Uterus (tissue), 4 donors: ENCODE results near the gene STUM. TPM values are rescaled to one million over a fixed set of nuclear protein-coding genes. Genes with fewer than 3 reads are reported as not detected.
A peak's percentile ranks its signal among the peaks of the same experiment; 100 is the strongest.
"Not testable (repeated sequence)": the region's sequence is repeated elsewhere in the genome, so short reads cannot be mapped to it uniquely, and the experiment has no call there.

Experiments
- DNase-seq, 2 donors: peaks; one replicate each; pipeline ENCODE4 v3.0.0-alpha.2; 2019 to 2020
- H3K27ac ChIP-seq, 2 donors: fragments of 200-600 bp; sonication (generic); 1 replicate in 1 of 2; 2 replicates in 1 of 2; pipeline ENCODE4 v1.5.1; 2016 to 2018
- H3K27me3 ChIP-seq, 2 donors: fragments of 200-600 bp; sonication (generic); one replicate each; pipeline ENCODE4 v1.5.1; 2018 to 2019; ENCODE audit warnings: control low read depth in 1 of 2
- H3K36me3 ChIP-seq, 2 donors: fragments of 200-600 bp; sonication (generic); one replicate each; pipeline ENCODE4 v1.5.1; 2019; ENCODE audit warnings: control low read depth in 1 of 2
- H3K4me1 ChIP-seq, 2 donors: fragments of 200-600 bp; sonication (generic); one replicate each; pipeline ENCODE4 v1.5.1; 2018 to 2019; ENCODE audit warnings: control low read depth in 1 of 2
- H3K4me3 ChIP-seq, 2 donors: fragments of 200-600 bp; sonication (generic); 1 replicate in 1 of 2; 2 replicates in 1 of 2; pipeline ENCODE4 v1.5.1; 2018 to 2019; ENCODE audit warnings: mild to moderate bottlenecking in 1 of 2
- H3K9me3 ChIP-seq, 2 donors: fragments of 200-600 bp; sonication (generic); one replicate each; pipeline ENCODE4 v1.5.1; 2019; ENCODE audit warnings: control low read depth in 1 of 2
- POLR2A ChIP-seq, 2 donors: fragments of 450-650 bp; IDR thresholded peaks; one replicate each; pipeline ENCODE4 v1.6.1; 2016; ENCODE audit warnings: antibody characterized with exemption in 2 of 2, mild to moderate bottlenecking in 1 of 2, moderate library complexity in 1 of 2
- intact Hi-C: fragments of 100-400 bp; cut with DNase I; formaldehyde crosslinking; loops from one replicate; pipeline ENCODE4 v1.15.1; 2023; ENCODE audit warnings: low total_unique reads
- total RNA-seq, 4 donors: library from RNA; depleted of rRNA in 3 of 4; stranded (reverse); fragments of >200 nt in 3 of 4; gene quantifications; one replicate each; pipeline versions ENCODE4 v1.1.0 to v1.2.4, GENCODE V29; 2014 to 2023
- TF ChIP-seq, protein P1 (sequence below), 4 experiments: fragments of 200-600 bp in 2 of 4; fragments of 450-650 bp in 2 of 4; sonication (generic) in 2 of 4; IDR thresholded peaks; one replicate each; pipeline ENCODE4 v1.5.1; 2016 to 2019; ENCODE audit warnings: antibody characterized with exemption in 4 of 4, mild to moderate bottlenecking in 2 of 4, moderate library complexity in 1 of 4
- donor health status: DM: yes; HTN: yes; CAD: no.

Gene STUM
- total RNA-seq, 4 donors from 2014 or later, result 0.88 to 9.1 (median 2.2) TPM

- Histone ChIP-seq H3K27me3 (no peaks in the 10 kb centered on the region), H3K4me3 (no peak overlapping the region), H3K36me3 (no peaks in the 10 kb centered on the region), H3K4me1 (peaks cover 0 to 11% of the 10 kb centered on the region in 2 donors), H3K27ac (peak overlapping the region; percentile 83 to 85), H3K9me3 (no peaks in the 10 kb centered on the region)
- peak; percentile 59 to 71 for DNase-seq
- TF ChIP-seq, protein P1, sequence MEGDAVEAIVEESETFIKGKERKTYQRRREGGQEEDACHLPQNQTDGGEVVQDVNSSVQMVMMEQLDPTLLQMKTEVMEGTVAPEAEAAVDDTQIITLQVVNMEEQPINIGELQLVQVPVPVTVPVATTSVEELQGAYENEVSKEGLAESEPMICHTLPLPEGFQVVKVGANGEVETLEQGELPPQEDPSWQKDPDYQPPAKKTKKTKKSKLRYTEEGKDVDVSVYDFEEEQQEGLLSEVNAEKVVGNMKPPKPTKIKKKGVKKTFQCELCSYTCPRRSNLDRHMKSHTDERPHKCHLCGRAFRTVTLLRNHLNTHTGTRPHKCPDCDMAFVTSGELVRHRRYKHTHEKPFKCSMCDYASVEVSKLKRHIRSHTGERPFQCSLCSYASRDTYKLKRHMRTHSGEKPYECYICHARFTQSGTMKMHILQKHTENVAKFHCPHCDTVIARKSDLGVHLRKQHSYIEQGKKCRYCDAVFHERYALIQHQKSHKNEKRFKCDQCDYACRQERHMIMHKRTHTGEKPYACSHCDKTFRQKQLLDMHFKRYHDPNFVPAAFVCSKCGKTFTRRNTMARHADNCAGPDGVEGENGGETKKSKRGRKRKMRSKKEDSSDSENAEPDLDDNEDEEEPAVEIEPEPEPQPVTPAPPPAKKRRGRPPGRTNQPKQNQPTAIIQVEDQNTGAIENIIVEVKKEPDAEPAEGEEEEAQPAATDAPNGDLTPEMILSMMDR (IDR thresholded peaks at IDR 0.05), result no peak
- TF ChIP-seq POLR2A (IDR thresholded peaks at IDR 0.05), result no peak
- intact Hi-C loops, result no loop called here
Measured at GRCh38 chr1:226638001-226638601, 89.5 kb downstream of the STUM start.

DNA sequence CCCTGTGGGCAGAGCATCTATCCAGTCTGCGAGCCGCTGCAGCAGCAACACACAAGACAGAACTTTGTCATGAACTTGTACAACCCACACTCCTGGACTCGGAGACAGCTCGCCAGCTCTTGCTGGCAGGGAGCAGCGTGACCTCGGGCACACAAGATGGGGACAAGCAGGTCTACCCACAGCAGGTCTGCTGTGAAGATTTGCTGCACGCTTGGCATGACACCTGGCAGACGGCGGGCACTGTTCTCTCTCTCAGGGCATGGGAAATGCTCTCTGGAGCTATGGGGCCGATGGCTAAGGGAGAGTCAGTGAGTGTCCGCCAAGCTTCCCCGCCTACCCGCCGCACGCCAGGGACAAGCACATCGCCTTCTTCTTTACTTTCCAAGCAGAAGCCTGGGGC is 90.0 kb downstream of the STUM start:
- Histone ChIP-seq H3K4me3 (no peak overlapping the region), H3K4me1 (peaks cover 0 to 11% of the 10 kb centered on the region in 2 donors), H3K27ac (peak overlapping the region; percentile 83 to 85), H3K9me3 (no peaks in the 10 kb centered on the region), H3K27me3 (no peaks in the 10 kb centered on the region), H3K36me3 (no peaks in the 10 kb centered on the region)
- DNase-seq, result peak; percentile 44 to 50
- intact Hi-C loops, result no loop called here
- TF ChIP-seq, protein P1 (IDR thresholded peaks at IDR 0.05), result no peak
- TF ChIP-seq POLR2A (IDR thresholded peaks at IDR 0.05), result no peak

DNA sequence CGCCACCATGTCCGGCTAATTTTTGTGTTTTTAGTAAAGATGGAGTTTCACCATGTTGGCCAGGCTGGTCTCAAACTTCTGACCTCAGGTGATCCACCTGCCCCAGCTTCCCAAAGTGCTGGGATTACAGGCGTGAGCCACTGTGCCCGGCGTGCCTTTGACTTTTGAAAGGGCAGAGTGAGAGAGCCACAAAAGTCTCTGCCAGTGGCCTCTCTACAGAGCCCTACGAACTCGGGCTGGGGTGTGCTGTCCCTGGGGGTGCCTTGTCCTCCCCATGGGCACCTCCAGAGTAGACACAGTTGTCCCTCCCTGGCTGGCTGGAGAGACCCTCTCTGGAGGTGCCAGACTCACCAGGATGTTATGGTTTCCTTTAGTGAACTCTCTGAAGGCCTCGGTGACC is 90.6 kb downstream of the STUM start:
- intact Hi-C loops, H3K9me3 ChIP-seq, H3K36me3 ChIP-seq, H3K4me3 ChIP-seq, H3K27me3 ChIP-seq: not testable (repeated sequence)
- Histone ChIP-seq H3K27ac (peak overlapping the region; percentile 83 to 85), H3K4me1 (peaks cover 0 to 11% of the 10 kb centered on the region in 2 donors)
- DNase-seq, result peak in 1 of 2 donors; percentile 14

GRCh38 chr1:226639631-226640061 is 91.1 kb downstream of the STUM start:
- Histone ChIP-seq H3K27me3 (no peaks in the 10 kb centered on the region), H3K9me3 (no peaks in the 10 kb centered on the region), H3K36me3 (no peaks in the 10 kb centered on the region), H3K27ac (peak overlapping the region; percentile 83 to 85), H3K4me3 (no peak overlapping the region), H3K4me1 (peaks cover 0 to 11% of the 10 kb centered on the region in 2 donors)
- TF ChIP-seq, protein P1 (IDR thresholded peaks at IDR 0.05), result no peak
- no peak for TF ChIP-seq POLR2A (IDR thresholded peaks at IDR 0.05)
- intact Hi-C loops, result loop anchor here (5.0 kb wide), 1 partner anchor 98 kb away; the partner anchor contains the start of gene ITPKB
- DNase-seq, result peak; percentile 16 to 18

- TF ChIP-seq, protein P1 (IDR thresholded peaks at IDR 0.05), result no peak
- no peak for TF ChIP-seq POLR2A (IDR thresholded peaks at IDR 0.05)
- Histone ChIP-seq H3K27ac (peak overlapping the region; percentile 83 to 85), H3K27me3 (no peaks in the 10 kb centered on the region), H3K9me3 (no peaks in the 10 kb centered on the region), H3K4me1 (peaks cover 0 to 11% of the 10 kb centered on the region in 2 donors), H3K4me3 (no peak overlapping the region), H3K36me3 (no peaks in the 10 kb centered on the region)
- intact Hi-C loops, result loop anchor here (5.0 kb wide), 1 partner anchor 97 kb away; the partner anchor contains the start of gene ITPKB
- DNase-seq, result peak; percentile 28 to 49
Measured at GRCh38 chr1:226640321-226641136, 92.0 kb downstream of the STUM start.
